Natural killer cell treated with Interleukin-12 subunit alpha and Interleukin-12 subunit beta and Interleukin-15 and Interleukin-18, amount 100 ng/mL, for 72 hours (primary cell): ENCODE measurements around the gene KLC1. TPM values are rescaled to one million over a fixed set of nuclear protein-coding genes. Genes with fewer than 3 reads are reported as not detected.
"Not testable (repeated sequence)": the region's sequence is repeated elsewhere in the genome, so short reads cannot be mapped to it uniquely, and the experiment has no call there.

ENCODE experiments used
- ATAC-seq, 2 donors: fragments of 150-1000 bp; cut with Tn5 transposase in 1 of 2; sonication (Bioruptor Pico), chemical (Tn5 transposase) in 1 of 2; 2 replicates each; pipeline ENCODE4 v1.10.0; 2021
- DNase-seq: peaks from one replicate; pipeline ENCODE4 v3.0.0; 2022; ENCODE audit warnings: low spot score
- H3K27ac Mint-ChIP-seq, 2 donors: 1 replicate in 1 of 2; 2 replicates in 1 of 2; pipeline ENCODE4 v1.8.0; 2022; ENCODE audit warnings: mixed read lengths in 2 of 2, mild to moderate bottlenecking in 1 of 2, moderate library complexity in 1 of 2
- H3K27me3 Mint-ChIP-seq, 2 donors: 1 replicate in 1 of 2; 2 replicates in 1 of 2; pipeline ENCODE4 v1.8.0; 2022; ENCODE audit warnings: mixed read lengths in 2 of 2
- H3K36me3 Mint-ChIP-seq: one replicate; pipeline ENCODE4 v1.8.0; 2022; ENCODE audit warnings: mixed read lengths
- H3K4me1 Mint-ChIP-seq, 2 donors: 1 replicate in 1 of 2; 2 replicates in 1 of 2; pipeline ENCODE4 v1.8.0; 2022; ENCODE audit warnings: low read depth in 2 of 2, mixed read lengths in 2 of 2, mild to moderate bottlenecking in 1 of 2
- H3K4me3 Mint-ChIP-seq: one replicate; pipeline ENCODE4 v1.8.0; 2022; ENCODE audit warnings: mixed read lengths
- H3K9me3 Mint-ChIP-seq: 2 replicates; pipeline ENCODE4 v1.8.0; 2022; ENCODE audit warnings: mixed read lengths
- total RNA-seq, 2 donors: library from RNA; stranded (reverse); gene quantifications; one replicate each; pipeline ENCODE4 v1.2.3, GENCODE V29; 2022

Gene KLC1
- total RNA-seq, 2 donors from 2014 or later: 150 to 189 TPM

- Mint-ChIP-seq H3K36me3 (peaks cover 11% of the 10 kb centered on the region), H3K4me1 (peaks cover 0 to 8% of the 10 kb centered on the region in 2 donors), H3K9me3 (no peaks in the 10 kb centered on the region), H3K27me3 (no peaks in the 10 kb centered on the region), H3K4me3 (no peak overlapping the region), H3K27ac (no peak overlapping the region)
- ATAC-seq (no peak), DNase-seq (no peak)
Measured at GRCh38 chr14:103680491-103681231, 51.6 kb downstream of the KLC1 start.

GRCh38 chr14:103683139-103683538, 54.1 kb downstream of the KLC1 start:
- H3K36me3 Mint-ChIP-seq: peaks cover 4% of the 10 kb centered on the region
- H3K27ac Mint-ChIP-seq: no peak overlapping the region
- H3K4me3 Mint-ChIP-seq: no peak overlapping the region
- DNase-seq (no peak), ATAC-seq (no peak)
- H3K9me3 Mint-ChIP-seq: no peaks in the 10 kb centered on the region
- no peaks in the 10 kb centered on the region for H3K27me3 Mint-ChIP-seq
- peaks cover 0 to 5% of the 10 kb centered on the region in 2 donors for H3K4me1 Mint-ChIP-seq

- no peak for ATAC-seq
- no peak overlapping the region for H3K27ac Mint-ChIP-seq
- DNase-seq: no peak
- H3K9me3 Mint-ChIP-seq: no peaks in the 10 kb centered on the region
- H3K27me3 Mint-ChIP-seq: no peaks in the 10 kb centered on the region
- H3K4me1 Mint-ChIP-seq: peaks cover 0 to 2% of the 10 kb centered on the region in 2 donors
- H3K4me3 Mint-ChIP-seq: no peak overlapping the region
- peaks cover 4% of the 10 kb centered on the region for H3K36me3 Mint-ChIP-seq
Measured at GRCh38 chr14:103684471-103684870, 55.5 kb downstream of the KLC1 start.

- no peak for DNase-seq
- Mint-ChIP-seq H3K4me1 (no peaks in the 10 kb centered on the region), H3K9me3 (no peaks in the 10 kb centered on the region), H3K36me3 (peaks cover 4% of the 10 kb centered on the region), H3K27me3 (no peaks in the 10 kb centered on the region), H3K4me3 (no peak overlapping the region), H3K27ac (no peak overlapping the region)
- ATAC-seq: no peak
Measured at GRCh38 chr14:103684871-103685270, 55.9 kb downstream of the KLC1 start.

- Mint-ChIP-seq H3K36me3 (peaks cover 2% of the 10 kb centered on the region), H3K4me3 (no peak overlapping the region), H3K27me3 (no peaks in the 10 kb centered on the region), H3K9me3 (no peaks in the 10 kb centered on the region), H3K27ac (no peak overlapping the region), H3K4me1 (no peaks in the 10 kb centered on the region)
- no peak for ATAC-seq
- no peak for DNase-seq
Measured at GRCh38 chr14:103685276-103686211, 56.5 kb downstream of the KLC1 start.

GRCh38 chr14:103686831-103687485, 57.9 kb downstream of the KLC1 start:
- Mint-ChIP-seq H3K4me3 (no peak overlapping the region), H3K4me1 (no peaks in the 10 kb centered on the region), H3K36me3 (no peaks in the 10 kb centered on the region), H3K9me3 (no peaks in the 10 kb centered on the region), H3K27me3 (no peaks in the 10 kb centered on the region), H3K27ac (no peak overlapping the region)
- no peak for ATAC-seq
- DNase-seq: no peak

GRCh38 chr14:103687712-103688111, 58.7 kb downstream of the KLC1 start:
- H3K36me3 Mint-ChIP-seq: no peaks in the 10 kb centered on the region
- DNase-seq: no peak
- no peak overlapping the region for H3K4me3 Mint-ChIP-seq
- H3K9me3 Mint-ChIP-seq: no peaks in the 10 kb centered on the region
- H3K27me3 Mint-ChIP-seq: no peaks in the 10 kb centered on the region
- no peaks in the 10 kb centered on the region for H3K4me1 Mint-ChIP-seq
- H3K27ac Mint-ChIP-seq: no peak overlapping the region
- no peak for ATAC-seq

- H3K4me3 Mint-ChIP-seq: no peak overlapping the region
- ATAC-seq (no peak), DNase-seq (peak; percentile 22)
- H3K27me3 Mint-ChIP-seq: no peaks in the 10 kb centered on the region
- no peaks in the 10 kb centered on the region for H3K9me3 Mint-ChIP-seq
- no peaks in the 10 kb centered on the region for H3K4me1 Mint-ChIP-seq
- H3K36me3 Mint-ChIP-seq: no peaks in the 10 kb centered on the region
- no peak overlapping the region for H3K27ac Mint-ChIP-seq
Measured at GRCh38 chr14:103688441-103688840, 59.4 kb downstream of the KLC1 start.

- no peaks in the 10 kb centered on the region for H3K27me3 Mint-ChIP-seq
- no peak for DNase-seq
- H3K4me1 Mint-ChIP-seq: no peaks in the 10 kb centered on the region
- no peak for ATAC-seq
- no peaks in the 10 kb centered on the region for H3K36me3 Mint-ChIP-seq
- no peaks in the 10 kb centered on the region for H3K9me3 Mint-ChIP-seq
- peak overlapping the region in 1 of 2 donors; percentile 22 for H3K27ac Mint-ChIP-seq
- no peak overlapping the region for H3K4me3 Mint-ChIP-seq
Measured at GRCh38 chr14:103688906-103689902, 60.2 kb downstream of the KLC1 start.

- Mint-ChIP-seq H3K9me3 (no peaks in the 10 kb centered on the region), H3K27me3 (no peaks in the 10 kb centered on the region), H3K36me3 (no peaks in the 10 kb centered on the region), H3K4me1 (peaks cover 0 to under 1% of the 10 kb centered on the region in 2 donors), H3K27ac (no peak overlapping the region), H3K4me3 (no peak overlapping the region)
- ATAC-seq (no peak), DNase-seq (no peak)
Measured at GRCh38 chr14:103690332-103690731, 61.3 kb downstream of the KLC1 start.

GRCh38 chr14:103691655-103692054, 62.6 kb downstream of the KLC1 start:
- H3K27ac Mint-ChIP-seq, H3K36me3 Mint-ChIP-seq, H3K27me3 Mint-ChIP-seq, H3K9me3 Mint-ChIP-seq, DNase-seq, ATAC-seq, H3K4me3 Mint-ChIP-seq, H3K4me1 Mint-ChIP-seq: not testable (repeated sequence)

GRCh38 chr14:103692159-103692558, 63.1 kb downstream of the KLC1 start:
- peaks cover 0 to 10% of the 10 kb centered on the region in 2 donors for H3K4me1 Mint-ChIP-seq
- ATAC-seq (no peak), DNase-seq (no peak)
- H3K27me3 Mint-ChIP-seq: no peaks in the 10 kb centered on the region
- H3K36me3 Mint-ChIP-seq: no peaks in the 10 kb centered on the region
- no peak overlapping the region for H3K4me3 Mint-ChIP-seq
- H3K27ac Mint-ChIP-seq: no peak overlapping the region
- no peaks in the 10 kb centered on the region for H3K9me3 Mint-ChIP-seq

- Mint-ChIP-seq H3K27me3 (no peaks in the 10 kb centered on the region), H3K9me3 (no peaks in the 10 kb centered on the region), H3K27ac (no peak overlapping the region), H3K4me3 (no peak overlapping the region), H3K4me1 (peaks cover 0 to 14% of the 10 kb centered on the region in 2 donors), H3K36me3 (no peaks in the 10 kb centered on the region)
- peak; percentile 29 for DNase-seq
- ATAC-seq: no peak
Measured at GRCh38 chr14:103692871-103693270, 63.9 kb downstream of the KLC1 start.
